ENCODE data around the gene CSNK1G2. TPM values are rescaled to one million over a fixed set of nuclear protein-coding genes. Genes with fewer than 3 reads are reported as not detected.

Gene CSNK1G2
- total and polyA plus RNA-seq, 2 experiments from 2014 or later = 39.6 to 147 TPM

- TF ChIP-seq STAT1 (IDR thresholded peaks at IDR 0.05; ENCODE audit: unreplicated experiment) = no peak
- no peak for TF ChIP-seq CTCF (conservative IDR thresholded peaks at IDR 0.05; ENCODE audit: low read depth in 2 of 2)
- TF ChIP-seq ZNF331 (CRISPR knock-in tag; IDR thresholded peaks at IDR 0.05; ENCODE audit: low read depth) = no peak
These were observed 7.7 kb upstream of the CSNK1G2 start (continued) for GRCh38 chr19:1933244-1933643.

- no peaks in the 10 kb centered on the region for H3K9me2 ChIP-seq (ENCODE audit: insufficient read depth)
- Mint-ChIP-seq H3K27me3 (ENCODE audit: insufficient read depth, low read depth, poor library complexity) (peaks cover 22% of the 10 kb centered on the region), H3K27ac (no peak overlapping the region), H3K4me1 (0 out of 3 replicates have a peak, but pooled peaks cover 3% of the 10 kb centered on the region), H3K36me3 (ENCODE audit: low read depth) (peaks cover 7% of the 10 kb centered on the region; the same call in 2 of the 3 replicates), H3K9me3 (peaks cover 19% of the 10 kb centered on the region), H3K4me3 (no peak overlapping the region)
- DNase-seq (ENCODE audit: low spot score) (no peak), ATAC-seq (no peak)
- 0 out of 2 replicates have a peak, but pooled peaks cover 3% of the 10 kb centered on the region for H3F3A ChIP-seq (replicated peaks; ENCODE audit: low read depth)
- H3K27ac ChIP-seq (ENCODE audit: low read depth) = no peak overlapping the region
- H3K4me2 ChIP-seq = no peak overlapping the region
- no peak overlapping the region for H3K4me3 ChIP-seq
- H4K20me1 ChIP-seq (replicated peaks; ENCODE audit: insufficient read depth) = no peaks in the 10 kb centered on the region; the same call in 1 of the 2 replicates
- no peak overlapping the region for H2AFZ ChIP-seq
- peaks cover 5% of the 10 kb centered on the region; the same call in 1 of the 2 replicates for H3K4me1 ChIP-seq (ENCODE audit: insufficient read depth)
- H3K36me3 ChIP-seq (ENCODE audit: insufficient read depth) = no peaks in the 10 kb centered on the region
- no peaks in the 10 kb centered on the region for H3K79me2 ChIP-seq (replicated peaks; ENCODE audit: insufficient read depth)
- H3K27me3 ChIP-seq (ENCODE audit: insufficient read depth) = peaks cover 5% of the 10 kb centered on the region; the same call in 1 of the 2 replicates
- TF ChIP-seq ZNF331 (CRISPR knock-in tag; IDR thresholded peaks at IDR 0.05; ENCODE audit: low read depth) (no peak), POLR2AphosphoS5 (IDR thresholded peaks at IDR 0.05; ENCODE audit: low read depth) (no peak), EZH2phosphoT487 (IDR thresholded peaks at IDR 0.05; ENCODE audit: unreplicated experiment) (no peak), JUNB (IDR thresholded peaks at IDR 0.05; ENCODE audit: unreplicated experiment) (no peak), ZNF462 (CRISPR knock-in tag; IDR thresholded peaks at IDR 0.05) (no peak), ZNF114 (CRISPR knock-in tag; IDR thresholded peaks at IDR 0.05) (no peak), REST (IDR thresholded peaks at IDR 0.05; ENCODE audit: unreplicated experiment) (no peak), ETS1 (IDR thresholded peaks at IDR 0.05) (no peak), CTCF (conservative IDR thresholded peaks at IDR 0.05; ENCODE audit: low read depth in 2 of 2) (no peak)
These were observed 7.0 kb upstream of the CSNK1G2 start for GRCh38 chr19:1933942-1934341.

All from GM23338 (cell line).